Measurements from ENCODE around the gene TNFRSF1B. TPM values are rescaled to one million over a fixed set of nuclear protein-coding genes. Genes with fewer than 3 reads are reported as not detected.

Gene TNFRSF1B
- polyA plus RNA-seq, 3 donors from 2014 or later: 162 to 269 (median 165) TPM

DNA sequence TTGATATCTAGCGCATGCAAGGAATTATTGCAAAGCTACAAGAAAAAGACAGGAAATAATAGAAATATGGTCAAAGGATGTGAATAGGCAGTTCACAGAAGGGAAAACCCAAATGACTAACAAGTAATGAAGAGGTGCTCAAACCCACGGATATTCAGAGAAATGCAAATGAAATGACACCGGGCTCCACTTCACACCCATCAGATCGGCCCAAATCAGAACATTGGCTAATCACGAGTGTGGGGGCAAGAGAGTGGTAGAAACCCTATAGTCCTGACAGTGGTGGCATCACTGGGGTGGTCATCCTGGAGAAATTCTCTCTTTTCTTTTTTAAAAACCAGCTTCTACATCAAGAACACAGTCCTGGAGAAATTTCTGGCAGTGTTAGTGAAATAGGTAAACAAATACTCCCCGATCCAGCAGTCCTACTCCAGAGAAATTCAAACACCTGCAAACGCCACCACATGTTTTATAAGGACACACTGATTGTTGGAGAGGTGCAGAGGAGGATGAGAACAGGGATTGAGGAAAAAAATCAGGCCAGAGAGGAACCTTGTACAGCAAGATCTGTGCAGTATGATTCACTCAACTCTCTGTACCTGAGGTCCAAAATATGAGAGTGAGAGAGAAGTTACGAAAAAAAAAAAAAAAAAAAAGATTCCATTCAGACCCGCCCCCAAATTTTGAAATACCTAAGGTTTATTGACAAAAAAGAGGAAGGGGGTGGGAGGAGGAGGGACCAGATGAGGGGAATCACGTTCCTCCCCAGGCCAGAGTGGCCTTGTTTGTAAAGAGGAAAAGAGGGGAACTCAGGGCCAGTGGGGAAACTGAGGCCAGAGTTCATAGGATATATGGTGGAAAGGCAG is 9.2 kb upstream of the TNFRSF1B start:
- peak overlapping the region; percentile 5 to 83 (median 61) for H3K4me3 Mint-ChIP-seq
- H3K9me3 Mint-ChIP-seq: no peaks in the 10 kb centered on the region
- H3K4me1 Mint-ChIP-seq: peaks cover 79 to 86% of the 10 kb centered on the region in 2 donors
- peak; percentile 42 to 60 (median 55) for DNase-seq
- peak overlapping the region; percentile 67 to 92 (median 89) for H3K27ac Mint-ChIP-seq
- no peaks in the 10 kb centered on the region for H3K36me3 Mint-ChIP-seq
- H3K27me3 Mint-ChIP-seq (ENCODE audit: low read depth in 3 of 3): peaks cover 8 to 11% (median 9%) of the 10 kb centered on the region in 3 donors

- no peaks in the 10 kb centered on the region for H3K36me3 Mint-ChIP-seq
- H3K4me3 Mint-ChIP-seq: peak overlapping the region in 2 of 5 donors; percentile 51
- H3K4me1 Mint-ChIP-seq: peaks cover 79 to 86% of the 10 kb centered on the region in 2 donors
- DNase-seq: no peak
- no peaks in the 10 kb centered on the region for H3K9me3 Mint-ChIP-seq
- peaks cover 5 to 7% (median 6%) of the 10 kb centered on the region in 3 donors for H3K27me3 Mint-ChIP-seq (ENCODE audit: low read depth in 3 of 3)
- H3K27ac Mint-ChIP-seq: peak overlapping the region; percentile 57 to 92 (median 84)
Observed at GRCh38 chr1:12158357-12159092, 8.3 kb upstream of the TNFRSF1B start.

DNA sequence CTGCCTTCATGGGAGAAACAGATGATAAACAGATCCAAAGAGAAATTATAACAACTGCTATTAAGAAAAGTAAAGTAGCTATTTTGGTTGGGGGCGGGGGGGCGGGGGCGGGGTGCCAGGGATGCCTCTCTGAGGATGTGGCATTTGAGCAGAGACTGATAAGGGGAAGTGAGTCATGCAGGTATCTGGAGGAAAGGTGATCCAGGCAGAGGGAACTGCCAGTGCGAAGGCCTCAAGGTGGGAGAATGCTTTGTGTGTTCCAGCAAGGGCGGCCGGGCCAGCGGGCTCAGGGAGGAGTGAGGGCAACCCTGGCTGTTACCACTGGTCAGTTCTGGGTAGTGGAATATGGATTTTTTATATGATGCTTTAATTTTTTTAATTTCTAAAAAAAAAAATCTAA is 7.0 kb upstream of the TNFRSF1B start:
- no peaks in the 10 kb centered on the region for H3K36me3 Mint-ChIP-seq
- peaks cover 3 to 9% (median 4%) of the 10 kb centered on the region in 3 donors for H3K27me3 Mint-ChIP-seq (ENCODE audit: low read depth in 3 of 3)
- no peak for DNase-seq
- H3K4me1 Mint-ChIP-seq: peaks cover 85 to 94% of the 10 kb centered on the region in 2 donors
- H3K27ac Mint-ChIP-seq: peak overlapping the region; percentile 68 to 93 (median 82)
- no peaks in the 10 kb centered on the region for H3K9me3 Mint-ChIP-seq
- H3K4me3 Mint-ChIP-seq: peak overlapping the region in 3 of 5 donors; percentile 45 to 70 (median 58)

DNA sequence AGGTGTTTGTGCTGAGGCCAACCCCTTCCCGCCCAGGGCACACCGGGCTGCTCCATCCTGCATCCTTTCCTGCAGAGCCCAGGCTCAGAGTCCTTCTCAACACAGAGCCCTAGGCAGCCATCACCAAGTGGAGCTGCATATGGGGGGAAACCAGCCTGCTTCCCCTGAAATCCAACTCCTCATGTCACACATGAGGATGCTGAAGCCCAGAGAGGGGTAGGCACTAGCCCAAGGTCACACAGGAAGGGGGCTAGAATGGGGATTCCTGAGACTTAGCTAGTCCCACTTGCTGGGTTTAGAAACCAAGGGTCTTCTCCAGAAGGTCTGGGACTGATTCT is 5.5 kb upstream of the TNFRSF1B start:
- H3K36me3 Mint-ChIP-seq: no peaks in the 10 kb centered on the region

GRCh38 chr1:12161662-12162458 is 4.9 kb upstream of the TNFRSF1B start:
- peaks cover 78 to 83% of the 10 kb centered on the region in 2 donors for H3K4me1 Mint-ChIP-seq
- no peaks in the 10 kb centered on the region for H3K9me3 Mint-ChIP-seq
- peak overlapping the region; percentile 93 to 97 (median 95) for H3K27ac Mint-ChIP-seq
- peak; percentile 86 to 87 (median 87) for DNase-seq
- peak overlapping the region; percentile 60 to 80 (median 73) for H3K4me3 Mint-ChIP-seq
- H3K36me3 Mint-ChIP-seq: no peaks in the 10 kb centered on the region
- H3K27me3 Mint-ChIP-seq (ENCODE audit: low read depth in 3 of 3): peaks cover 3 to 9% (median 3%) of the 10 kb centered on the region in 3 donors

More for the DNA sequence above, 5.5 kb upstream of the TNFRSF1B start:
- Mint-ChIP-seq H3K4me1 (peaks cover 79 to 86% of the 10 kb centered on the region in 2 donors), H3K9me3 (no peaks in the 10 kb centered on the region), H3K27me3 (ENCODE audit: low read depth in 3 of 3) (peaks cover 3 to 11% (median 3%) of the 10 kb centered on the region in 3 donors), H3K27ac (peak overlapping the region; percentile 93 to 97 (median 95)), H3K4me3 (peak overlapping the region; percentile 60 to 80 (median 73))
- DNase-seq: no peak

- peaks cover 72 to 79% of the 10 kb centered on the region in 2 donors for H3K4me1 Mint-ChIP-seq
- no peak for DNase-seq
- peaks cover 0 to 2% (median 2%) of the 10 kb centered on the region in 3 donors for H3K36me3 Mint-ChIP-seq
- peak overlapping the region; percentile 60 to 80 (median 73) for H3K4me3 Mint-ChIP-seq
- peak overlapping the region; percentile 93 to 97 (median 95) for H3K27ac Mint-ChIP-seq
- H3K9me3 Mint-ChIP-seq: no peaks in the 10 kb centered on the region
- H3K27me3 Mint-ChIP-seq (ENCODE audit: low read depth in 3 of 3): peaks cover 5 to 11% (median 6%) of the 10 kb centered on the region in 3 donors
Observed at GRCh38 chr1:12162459-12163137, 4.2 kb upstream of the TNFRSF1B start.

GRCh38 chr1:12163210-12163609 is 3.6 kb upstream of the TNFRSF1B start:
- peaks cover 0 to 7% (median 5%) of the 10 kb centered on the region in 3 donors for H3K36me3 Mint-ChIP-seq
- H3K4me1 Mint-ChIP-seq: peaks cover 72 to 79% of the 10 kb centered on the region in 2 donors
- no peaks in the 10 kb centered on the region for H3K9me3 Mint-ChIP-seq
- peaks cover 11 to 16% (median 11%) of the 10 kb centered on the region in 3 donors for H3K27me3 Mint-ChIP-seq (ENCODE audit: low read depth in 3 of 3)
- DNase-seq: no peak
- H3K27ac Mint-ChIP-seq: peak overlapping the region; percentile 93 to 97 (median 95)
- H3K4me3 Mint-ChIP-seq: peak overlapping the region in 4 of 5 donors; percentile 21 to 80 (median 60)

DNA sequence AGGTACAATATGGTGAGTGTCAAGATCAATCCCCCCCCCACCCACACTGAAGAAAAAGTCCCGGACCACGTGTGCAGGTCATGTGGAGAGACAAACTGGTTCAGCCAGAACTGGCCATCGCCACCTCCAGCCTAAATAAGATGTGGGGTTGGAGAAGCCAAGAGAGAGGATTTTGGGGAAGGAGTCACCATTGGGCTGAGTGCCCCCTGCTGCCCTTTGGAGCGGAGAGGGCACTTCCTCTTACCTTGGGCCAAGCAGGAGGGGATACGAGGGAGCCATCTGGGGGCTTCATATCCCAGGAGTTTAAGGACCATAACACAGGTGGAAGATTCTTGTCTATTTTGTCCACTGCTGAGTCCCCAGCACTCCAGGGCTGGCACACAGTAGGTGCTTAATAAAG is 2.6 kb upstream of the TNFRSF1B start:
- H3K4me1 Mint-ChIP-seq: peaks cover 74 to 79% of the 10 kb centered on the region in 2 donors
- DNase-seq: no peak
- no peaks in the 10 kb centered on the region for H3K9me3 Mint-ChIP-seq
- H3K4me3 Mint-ChIP-seq: peak overlapping the region in 1 of 5 donors; percentile 3
- peak overlapping the region in 4 of 6 donors; percentile 11 to 95 (median 94) for H3K27ac Mint-ChIP-seq
- peaks cover 0 to 7% (median 5%) of the 10 kb centered on the region in 3 donors for H3K36me3 Mint-ChIP-seq
- peaks cover 12 to 16% (median 12%) of the 10 kb centered on the region in 3 donors for H3K27me3 Mint-ChIP-seq (ENCODE audit: low read depth in 3 of 3)

DNA sequence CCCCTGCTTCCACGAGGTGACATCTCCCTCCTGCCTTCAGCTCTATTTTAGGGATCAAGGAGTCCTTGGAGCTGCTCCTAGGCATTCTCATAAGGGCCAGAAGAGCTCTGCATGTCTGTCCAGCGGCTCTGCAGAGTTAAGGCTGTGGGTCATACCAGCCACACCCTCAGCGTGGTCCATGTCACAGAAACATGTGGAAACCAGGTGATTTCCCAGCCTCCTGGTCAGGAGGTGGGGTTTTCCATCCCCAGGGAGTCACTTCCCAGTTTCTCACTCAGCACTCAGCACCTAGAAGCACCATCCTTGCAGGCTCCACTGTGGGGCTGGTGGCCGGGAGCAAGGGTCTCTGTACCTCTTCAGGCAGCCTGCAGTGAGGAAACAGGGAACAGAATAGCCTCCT is 1.4 kb upstream of the TNFRSF1B start:
- Mint-ChIP-seq H3K27me3 (ENCODE audit: low read depth in 3 of 3) (peaks cover 14 to 22% (median 14%) of the 10 kb centered on the region in 3 donors), H3K4me3 (no peak overlapping the region), H3K4me1 (peaks cover 83 to 84% of the 10 kb centered on the region in 2 donors), H3K9me3 (no peaks in the 10 kb centered on the region), H3K36me3 (peaks cover 0 to 10% (median 7%) of the 10 kb centered on the region in 3 donors), H3K27ac (peak overlapping the region in 1 of 6 donors; percentile 4)
- DNase-seq: no peak

DNA sequence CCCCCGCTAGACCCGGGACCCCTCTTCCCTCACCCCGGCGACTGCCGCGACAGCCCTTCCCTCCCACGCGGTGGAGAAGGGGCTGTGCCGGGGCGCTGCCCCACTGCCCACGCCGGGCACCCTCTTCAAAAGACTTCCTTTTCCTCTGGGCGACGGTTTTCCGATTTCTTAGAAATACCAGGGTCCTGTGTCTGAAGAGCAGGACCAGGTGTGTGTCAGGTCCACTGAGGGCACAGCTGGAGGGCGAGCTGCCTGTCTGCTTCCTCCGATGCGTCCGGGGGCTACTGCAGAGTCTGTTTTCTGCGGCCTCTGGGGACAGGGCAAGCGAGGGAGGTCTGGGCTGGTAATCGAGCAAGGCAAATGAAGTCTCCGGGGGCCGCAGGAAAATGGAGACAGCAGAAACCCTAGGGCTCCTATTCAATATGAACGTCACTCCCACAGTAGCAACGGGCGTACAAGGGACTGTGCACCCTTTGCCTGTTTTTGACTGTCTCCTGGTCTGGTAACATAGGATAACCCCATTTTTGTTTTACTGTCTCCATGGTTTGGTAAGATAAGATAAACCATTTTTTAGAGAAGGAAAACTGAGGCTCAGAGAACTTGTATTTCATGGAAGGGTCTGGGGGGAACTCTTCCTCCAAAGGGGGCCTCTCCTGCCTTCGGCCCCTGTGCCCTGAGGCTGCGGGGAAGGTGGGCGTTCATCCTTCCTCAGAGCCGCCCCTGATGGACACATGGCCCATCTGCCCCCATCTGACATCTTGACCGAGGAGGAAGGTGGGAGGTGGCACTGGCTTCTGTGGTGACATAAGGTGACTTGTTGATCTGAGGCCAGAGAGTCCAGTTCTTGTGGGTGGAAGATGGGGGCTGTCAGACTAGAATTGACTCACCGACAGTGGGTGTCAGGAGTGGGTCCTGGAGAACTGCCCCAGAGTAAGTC is 970 bp downstream of the TNFRSF1B start:
- Mint-ChIP-seq H3K27me3 (ENCODE audit: low read depth in 3 of 3) (peaks cover 17 to 21% (median 18%) of the 10 kb centered on the region in 3 donors), H3K9me3 (no peaks in the 10 kb centered on the region), H3K27ac (peak overlapping the region; percentile 99 to 100 (median 100)), H3K4me3 (peak overlapping the region; percentile 99 to 100 (median 100)), H3K4me1 (peaks cover 81 to 83% of the 10 kb centered on the region in 2 donors), H3K36me3 (peaks cover 5 to 14% (median 11%) of the 10 kb centered on the region in 3 donors)
- DNase-seq: peak in 2 of 3 donors; percentile 43 to 49

DNA sequence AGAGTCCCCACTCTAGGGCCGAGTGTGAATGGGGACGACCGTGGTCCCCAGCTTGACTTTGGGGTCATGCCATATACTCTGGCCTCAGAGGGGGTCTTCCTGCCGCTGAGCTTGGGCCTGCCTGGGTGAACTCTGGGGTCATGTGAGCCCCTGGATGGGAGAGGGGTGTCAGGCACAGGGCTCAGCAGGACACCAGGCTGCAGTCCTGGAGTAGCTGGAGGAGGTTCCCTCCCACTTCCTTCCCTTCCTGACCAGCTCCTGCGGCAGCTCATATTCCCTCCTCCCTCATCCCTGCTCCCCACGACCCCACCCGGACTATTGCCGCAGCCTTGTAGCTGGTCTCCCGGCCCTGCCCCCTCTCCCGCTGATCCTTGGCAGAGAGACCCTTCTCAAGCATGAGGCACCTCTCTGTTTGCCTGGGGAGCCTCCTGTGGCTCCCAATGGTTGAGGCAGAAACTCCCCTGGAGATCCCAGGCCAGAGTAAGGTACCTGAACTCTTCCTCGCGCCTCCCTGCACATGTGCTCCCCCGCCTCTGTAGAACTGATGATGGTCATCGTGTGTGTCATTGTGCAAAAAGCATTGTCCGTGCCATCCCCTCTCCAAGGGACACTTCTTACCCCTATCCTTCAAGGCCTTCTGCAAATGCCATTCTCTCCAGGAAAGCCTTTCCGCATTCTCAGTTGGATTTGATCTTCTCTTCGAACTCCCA is 1.8 kb downstream of the TNFRSF1B start:
- Mint-ChIP-seq H3K9me3 (no peaks in the 10 kb centered on the region), H3K27ac (peak overlapping the region; percentile 99 to 100 (median 100)), H3K4me1 (peaks cover 81 to 83% of the 10 kb centered on the region in 2 donors), H3K4me3 (peak overlapping the region; percentile 99 to 100 (median 100)), H3K27me3 (ENCODE audit: low read depth in 3 of 3) (peaks cover 23 to 24% (median 23%) of the 10 kb centered on the region in 3 donors), H3K36me3 (peaks cover 5 to 14% (median 11%) of the 10 kb centered on the region in 3 donors)
- DNase-seq: no peak

Measured in immature natural killer cell (primary cell).